T-helper 2 cell treated with Interferon-gamma antibody and Interleukin-4, amounts not matched to agents 5 μg/mL and 100 μg/mL, for 36 hours (primary cell): Measurements from ENCODE around the gene FAM13A.

ENCODE experiments used
- DNase-seq: peaks from one replicate; pipeline ENCODE4 v3.0.0; 2021; ENCODE audit warnings: low spot score
- H3K27ac Mint-ChIP-seq: one replicate; pipeline ENCODE4 v1.8.0; 2021; ENCODE audit warnings: mild to moderate bottlenecking, mixed read lengths
- H3K27me3 Mint-ChIP-seq: one replicate; pipeline ENCODE4 v1.8.0; 2021; ENCODE audit warnings: low read depth, mixed read lengths
- H3K36me3 Mint-ChIP-seq: one replicate; pipeline ENCODE4 v1.8.0; 2021; ENCODE audit warnings: low read depth, mixed read lengths
- H3K4me1 Mint-ChIP-seq: one replicate; pipeline ENCODE4 v1.8.0; 2021; ENCODE audit warnings: low read depth, mixed read lengths
- H3K4me3 Mint-ChIP-seq: one replicate; pipeline ENCODE4 v1.8.0; 2022; ENCODE audit warnings: mild to moderate bottlenecking, moderate library complexity, mixed read lengths
- H3K9me3 Mint-ChIP-seq: one replicate; pipeline ENCODE4 v1.8.0; 2021; ENCODE audit warnings: mixed read lengths

The FAM13A gene

DNA sequence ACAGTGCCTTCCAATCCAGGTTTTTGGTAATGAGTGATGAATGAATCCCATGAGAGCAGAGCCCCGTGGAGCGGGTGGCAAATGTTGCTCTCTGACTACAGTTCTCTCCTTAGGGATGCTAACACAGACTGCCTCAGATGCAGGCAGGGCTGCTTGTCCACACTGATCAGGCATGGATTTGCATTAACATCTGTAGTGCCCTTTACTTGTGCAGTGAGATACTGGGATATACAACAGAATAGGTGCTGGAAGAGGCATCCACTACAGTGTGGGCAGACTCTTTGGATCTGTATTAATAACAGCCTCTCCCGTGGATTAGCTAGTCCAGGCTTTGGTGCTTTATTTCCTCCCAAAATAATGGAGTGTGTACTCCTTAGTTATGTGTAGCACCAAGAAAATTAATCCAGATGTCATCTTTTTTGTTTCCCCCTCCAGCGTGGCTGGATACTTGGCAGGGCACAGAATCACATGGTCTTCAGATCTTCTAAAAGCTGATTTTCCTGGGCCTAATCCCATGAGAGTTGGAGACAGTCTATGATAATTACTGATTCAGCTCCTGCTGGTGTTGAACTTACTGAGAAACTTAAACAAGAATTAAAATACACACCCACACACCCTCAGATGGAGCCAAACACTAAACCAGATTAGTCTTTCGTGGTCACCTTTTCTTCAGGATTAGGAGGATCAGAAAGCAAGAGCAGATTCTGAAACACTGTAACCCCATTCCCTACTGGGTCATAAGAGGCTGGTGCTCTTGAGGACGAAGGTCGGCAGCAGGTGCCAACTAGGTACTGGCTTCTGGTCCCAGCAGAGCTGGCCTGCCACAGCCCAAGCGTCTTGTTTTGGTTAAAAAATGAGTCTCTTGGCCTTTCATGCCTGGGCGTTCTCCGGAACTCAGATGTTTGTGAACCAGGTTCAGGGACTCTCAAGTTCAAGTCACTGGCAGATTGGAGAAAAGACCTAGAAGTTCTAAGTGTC is 336.2 kb downstream of the FAM13A start:
- no peaks in the 10 kb centered on the region for H3K27me3 Mint-ChIP-seq
- peaks cover 30% of the 10 kb centered on the region for H3K9me3 Mint-ChIP-seq
- DNase-seq, result no peak
- H3K36me3 Mint-ChIP-seq, result peaks cover 31% of the 10 kb centered on the region
- no peak overlapping the region for H3K27ac Mint-ChIP-seq
- H3K4me1 Mint-ChIP-seq, result no peaks in the 10 kb centered on the region
- H3K4me3 Mint-ChIP-seq, result no peak overlapping the region

DNA sequence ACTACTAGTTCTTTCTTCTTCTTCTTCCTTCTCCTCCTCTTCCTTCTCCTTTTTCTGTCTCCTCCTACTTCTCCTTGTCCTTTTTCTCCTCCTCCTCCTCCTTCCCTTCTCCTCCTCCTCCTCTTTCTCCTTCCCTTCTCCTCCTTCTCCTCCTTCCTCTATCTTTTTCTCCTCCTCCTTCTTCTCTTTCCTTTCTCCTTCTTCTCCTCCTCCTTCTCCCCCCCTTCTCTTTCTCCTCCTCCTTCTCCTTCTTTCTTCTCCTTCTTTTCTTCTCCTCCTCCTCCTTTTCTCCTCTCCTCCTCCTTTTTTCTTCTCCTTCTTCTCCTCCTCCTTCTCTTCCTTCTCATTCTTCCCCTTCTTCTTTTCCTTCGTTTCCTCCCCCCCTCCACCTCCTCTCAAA is 337.6 kb downstream of the FAM13A start:
- H3K27me3 Mint-ChIP-seq, result no peaks in the 10 kb centered on the region
- no peak for DNase-seq
- no peak overlapping the region for H3K27ac Mint-ChIP-seq
- H3K4me1 Mint-ChIP-seq, result no peaks in the 10 kb centered on the region
- H3K4me3 Mint-ChIP-seq, result no peak overlapping the region
- peaks cover 35% of the 10 kb centered on the region for H3K9me3 Mint-ChIP-seq
- H3K36me3 Mint-ChIP-seq, result peaks cover 42% of the 10 kb centered on the region

DNA sequence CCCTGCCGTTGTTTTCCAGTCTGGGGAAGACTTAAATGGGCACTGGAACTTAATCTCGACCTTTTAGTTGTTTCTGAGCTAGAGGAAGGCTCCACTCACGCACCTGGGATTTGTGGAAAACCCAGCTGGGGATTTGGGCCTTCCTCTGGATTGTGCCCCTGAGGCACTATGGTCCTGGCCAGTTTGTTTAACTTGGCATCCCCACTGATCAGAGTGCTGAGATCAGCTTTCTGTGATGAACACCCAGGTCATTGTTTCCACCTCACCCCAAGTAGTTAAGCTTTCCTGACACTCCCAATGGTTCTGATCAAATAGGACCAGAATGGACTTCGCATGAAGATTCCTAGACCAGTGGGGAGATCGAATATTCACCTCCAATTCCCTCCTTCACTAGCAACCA is 338.9 kb downstream of the FAM13A start:
- H3K4me1 Mint-ChIP-seq, result no peaks in the 10 kb centered on the region
- H3K9me3 Mint-ChIP-seq, result peaks cover 36% of the 10 kb centered on the region
- H3K27ac Mint-ChIP-seq, result no peak overlapping the region
- H3K4me3 Mint-ChIP-seq, result no peak overlapping the region
- peaks cover 50% of the 10 kb centered on the region for H3K36me3 Mint-ChIP-seq
- no peaks in the 10 kb centered on the region for H3K27me3 Mint-ChIP-seq
- no peak for DNase-seq

DNA sequence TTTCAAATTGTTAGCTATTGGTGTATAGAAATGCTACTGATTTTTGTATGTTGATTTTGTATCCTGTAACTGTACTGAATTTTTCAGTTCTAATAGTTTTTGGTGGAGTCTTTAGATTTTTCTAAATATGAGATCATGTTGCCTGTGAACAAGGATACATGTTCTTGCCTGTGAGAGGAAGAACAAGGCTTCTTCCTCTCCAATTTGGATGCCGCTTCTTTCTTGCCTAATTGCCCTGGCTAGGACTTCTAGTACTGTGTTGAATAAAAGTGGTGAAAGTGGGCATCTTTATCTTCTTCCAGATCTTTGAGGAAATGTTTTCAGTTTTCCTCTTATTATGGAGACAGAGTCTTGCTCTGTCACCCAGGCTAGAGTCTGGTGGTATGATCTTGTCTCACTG is 343.2 kb downstream of the FAM13A start:
- Mint-ChIP-seq H3K36me3 (peaks cover 70% of the 10 kb centered on the region), H3K9me3 (peaks cover 38% of the 10 kb centered on the region), H3K4me3 (no peak overlapping the region), H3K27me3 (no peaks in the 10 kb centered on the region), H3K4me1 (no peaks in the 10 kb centered on the region), H3K27ac (no peak overlapping the region)
- DNase-seq, result no peak

DNA sequence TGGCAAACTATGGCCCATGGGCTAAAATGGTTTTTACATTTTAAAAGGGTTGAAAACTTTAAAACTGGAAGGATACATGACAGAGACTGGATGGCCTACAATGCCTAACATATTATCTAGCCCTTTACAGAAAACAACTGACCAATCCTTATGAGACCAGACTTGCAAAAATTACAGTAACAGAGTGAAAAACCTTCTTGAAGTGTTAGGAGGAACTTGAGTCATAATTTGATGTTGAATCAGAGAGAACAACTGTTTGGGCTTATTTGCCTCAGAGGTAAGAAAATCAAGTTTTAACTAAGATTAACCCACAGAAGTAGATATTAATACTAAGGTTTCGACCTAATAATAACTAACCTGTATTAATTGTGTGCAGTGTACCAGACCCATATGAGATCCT is 347.0 kb downstream of the FAM13A start:
- Mint-ChIP-seq H3K4me1 (no peaks in the 10 kb centered on the region), H3K36me3 (peaks cover 57% of the 10 kb centered on the region), H3K27ac (no peak overlapping the region), H3K9me3 (peaks cover 9% of the 10 kb centered on the region), H3K27me3 (no peaks in the 10 kb centered on the region), H3K4me3 (no peak overlapping the region)
- no peak for DNase-seq

DNA sequence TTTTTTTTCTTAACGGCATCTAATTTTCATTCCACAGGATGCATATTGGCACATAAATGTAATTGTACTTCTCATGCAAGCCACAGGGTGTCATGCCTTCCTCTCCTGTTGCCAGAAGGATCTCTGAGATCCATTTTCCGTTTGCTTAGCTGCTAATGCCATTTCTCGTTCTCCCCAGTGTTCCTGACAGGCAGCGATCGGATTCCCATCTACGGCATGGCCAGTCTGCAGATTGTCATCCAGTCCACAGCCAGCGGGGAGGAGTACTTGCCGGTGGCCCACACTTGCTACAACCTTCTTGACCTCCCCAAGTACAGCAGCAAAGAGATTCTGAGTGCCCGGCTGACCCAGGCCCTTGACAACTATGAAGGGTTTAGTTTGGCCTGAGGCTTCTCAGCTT is 350.4 kb downstream of the FAM13A start:
- Mint-ChIP-seq H3K9me3 (no peaks in the 10 kb centered on the region), H3K4me3 (no peak overlapping the region), H3K27ac (no peak overlapping the region), H3K36me3 (peaks cover 47% of the 10 kb centered on the region), H3K27me3 (no peaks in the 10 kb centered on the region), H3K4me1 (no peaks in the 10 kb centered on the region)
- DNase-seq, result no peak

DNA sequence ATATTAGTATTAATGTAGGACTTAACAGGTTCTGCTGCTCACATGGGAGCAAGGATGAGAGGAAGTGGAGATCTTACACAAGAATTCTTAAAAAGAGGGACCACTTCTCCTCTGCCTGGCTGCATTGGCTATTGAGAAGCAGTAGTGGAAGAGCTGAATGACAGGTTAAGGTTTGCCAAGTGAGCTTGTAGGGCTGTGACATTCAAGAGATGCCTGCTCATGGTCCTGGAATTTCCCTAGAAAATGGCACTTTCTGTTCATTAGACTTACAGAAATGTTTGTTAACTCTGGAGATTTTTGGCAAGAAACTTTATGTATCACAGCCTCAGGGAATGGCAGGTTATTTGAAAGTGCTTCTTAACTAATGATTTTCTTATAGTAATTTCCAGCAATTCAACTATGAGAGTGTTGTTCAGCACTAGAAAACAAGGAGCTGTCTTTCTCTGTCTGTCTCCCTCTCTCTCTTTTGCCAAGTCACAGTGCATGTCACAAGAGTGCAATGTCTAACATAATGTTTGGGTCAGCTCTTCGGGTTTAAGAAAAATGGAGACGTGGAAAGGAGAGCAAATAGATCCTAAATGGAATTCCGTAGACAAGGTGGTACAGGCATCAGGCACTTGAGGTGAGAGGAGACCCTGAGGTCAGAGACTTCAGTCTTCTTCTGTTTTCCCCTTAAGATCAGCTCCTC is 351.0 kb downstream of the FAM13A start:
- H3K27ac Mint-ChIP-seq, result no peak overlapping the region
- DNase-seq, result no peak
- no peaks in the 10 kb centered on the region for H3K4me1 Mint-ChIP-seq
- H3K36me3 Mint-ChIP-seq, result peaks cover 47% of the 10 kb centered on the region
- H3K9me3 Mint-ChIP-seq, result no peaks in the 10 kb centered on the region
- no peaks in the 10 kb centered on the region for H3K27me3 Mint-ChIP-seq
- H3K4me3 Mint-ChIP-seq, result no peak overlapping the region

DNA sequence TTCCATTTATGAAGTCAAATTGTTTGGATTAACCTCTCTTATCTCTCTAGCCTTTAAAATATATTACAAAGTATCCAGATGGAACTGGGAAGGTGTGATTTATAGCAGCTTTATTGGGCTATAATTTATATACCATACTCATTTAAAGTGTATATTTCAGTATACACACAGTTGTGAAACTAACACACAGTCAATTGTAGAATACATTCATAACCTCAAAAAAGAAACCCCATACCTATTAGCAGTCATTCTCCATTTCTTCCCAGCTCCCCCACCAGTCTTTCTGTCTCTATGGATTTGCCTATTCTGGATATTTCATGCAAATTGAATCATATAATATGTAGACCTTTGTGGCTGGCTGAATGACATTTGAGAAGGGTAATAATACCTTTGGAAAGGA is 351.8 kb downstream of the FAM13A start:
- Mint-ChIP-seq H3K4me3 (no peak overlapping the region), H3K4me1 (no peaks in the 10 kb centered on the region), H3K9me3 (no peaks in the 10 kb centered on the region), H3K27ac (no peak overlapping the region), H3K27me3 (no peaks in the 10 kb centered on the region), H3K36me3 (peaks cover 45% of the 10 kb centered on the region)
- no peak for DNase-seq

DNA sequence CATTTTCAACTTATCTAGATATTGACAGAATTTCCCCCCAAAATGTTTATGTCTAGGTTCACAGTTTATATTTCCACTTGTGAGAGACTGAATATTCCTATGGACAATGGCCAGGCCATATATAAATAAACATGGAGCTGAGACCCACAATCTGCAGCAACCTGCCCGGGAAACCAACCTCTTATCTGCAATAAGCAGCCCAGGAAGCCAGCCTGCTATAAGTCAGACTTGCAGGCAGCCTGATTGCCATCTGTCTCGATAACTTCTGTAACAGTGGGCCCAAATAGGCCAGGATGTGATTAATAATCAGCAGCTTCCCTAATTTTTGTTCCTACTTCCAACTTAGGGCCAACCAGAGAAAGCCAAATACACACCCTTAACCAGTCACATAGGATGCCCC is 354.2 kb downstream of the FAM13A start:
- H3K4me3 Mint-ChIP-seq, result no peak overlapping the region
- H3K27me3 Mint-ChIP-seq, result no peaks in the 10 kb centered on the region
- peaks cover 5% of the 10 kb centered on the region for H3K4me1 Mint-ChIP-seq
- no peak overlapping the region for H3K27ac Mint-ChIP-seq
- no peaks in the 10 kb centered on the region for H3K9me3 Mint-ChIP-seq
- H3K36me3 Mint-ChIP-seq, result peaks cover 38% of the 10 kb centered on the region
- no peak for DNase-seq

DNA sequence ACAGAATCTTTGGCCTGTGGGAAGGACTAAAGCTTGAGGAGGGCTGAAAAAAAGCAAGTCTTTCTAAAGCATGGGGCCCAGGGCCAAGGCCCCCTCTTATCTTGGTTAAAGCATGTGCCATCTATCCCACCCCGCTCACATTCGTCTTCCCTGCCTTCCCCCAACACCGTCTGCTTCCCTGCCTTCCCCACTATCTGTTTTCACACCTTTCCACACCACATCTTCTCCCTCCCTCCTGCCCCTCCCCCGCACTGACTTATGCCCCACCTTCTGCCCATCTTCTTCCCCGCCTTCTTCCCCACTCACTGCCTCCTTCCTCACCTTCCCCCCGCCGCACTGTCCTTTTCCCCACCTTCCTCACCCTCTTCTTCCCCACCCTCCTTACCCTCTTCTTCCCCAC is 358.5 kb downstream of the FAM13A start:
- no peaks in the 10 kb centered on the region for H3K27me3 Mint-ChIP-seq
- peaks cover 14% of the 10 kb centered on the region for H3K36me3 Mint-ChIP-seq
- H3K9me3 Mint-ChIP-seq, result no peaks in the 10 kb centered on the region
- no peak overlapping the region for H3K27ac Mint-ChIP-seq
- no peak for DNase-seq
- peaks cover 14% of the 10 kb centered on the region for H3K4me1 Mint-ChIP-seq
- no peak overlapping the region for H3K4me3 Mint-ChIP-seq

DNA sequence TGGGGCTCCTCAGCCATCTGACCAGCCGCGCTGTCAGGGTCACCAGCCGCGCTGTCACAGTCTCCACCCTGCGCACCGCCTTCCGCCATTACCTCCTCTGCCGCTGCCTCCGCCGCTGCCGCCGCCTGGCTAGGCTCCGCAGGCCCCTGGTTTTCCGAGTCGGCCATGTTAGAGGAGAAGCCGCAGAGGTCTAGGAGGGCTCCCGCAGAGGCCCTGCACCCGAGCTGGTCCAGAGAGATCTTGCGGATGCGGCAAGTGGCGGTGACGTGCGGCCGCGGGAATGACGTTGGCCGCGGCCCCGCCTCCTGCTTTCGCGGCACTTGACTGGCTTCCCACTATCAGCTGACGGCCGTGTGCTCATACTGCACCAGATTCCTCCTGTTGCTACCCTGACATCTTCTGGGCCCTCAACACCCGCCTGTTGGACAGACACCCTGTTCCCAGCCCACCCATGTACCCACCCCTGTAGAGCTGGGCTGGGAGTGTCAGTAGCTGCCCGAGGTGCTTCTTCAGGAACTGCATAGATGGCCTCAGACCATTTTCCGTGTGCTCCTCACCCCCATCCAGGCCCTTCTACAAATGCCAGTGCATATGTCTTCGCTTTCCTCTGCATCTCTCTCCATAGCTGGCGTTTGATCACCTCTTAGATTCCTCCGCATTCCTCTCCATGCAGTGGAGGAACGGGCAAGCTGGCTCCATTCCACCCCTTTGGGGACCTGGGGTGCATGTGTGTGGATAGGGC is 359.2 kb downstream of the FAM13A start, which contains the start of gene NAP1L5:
NAP1L5 (minus strand) TSS at position 242 of the 742 bp plus-strand sequence; CDS start at position 167, 75 bp downstream.
- peaks cover 14% of the 10 kb centered on the region for H3K4me1 Mint-ChIP-seq

DNA sequence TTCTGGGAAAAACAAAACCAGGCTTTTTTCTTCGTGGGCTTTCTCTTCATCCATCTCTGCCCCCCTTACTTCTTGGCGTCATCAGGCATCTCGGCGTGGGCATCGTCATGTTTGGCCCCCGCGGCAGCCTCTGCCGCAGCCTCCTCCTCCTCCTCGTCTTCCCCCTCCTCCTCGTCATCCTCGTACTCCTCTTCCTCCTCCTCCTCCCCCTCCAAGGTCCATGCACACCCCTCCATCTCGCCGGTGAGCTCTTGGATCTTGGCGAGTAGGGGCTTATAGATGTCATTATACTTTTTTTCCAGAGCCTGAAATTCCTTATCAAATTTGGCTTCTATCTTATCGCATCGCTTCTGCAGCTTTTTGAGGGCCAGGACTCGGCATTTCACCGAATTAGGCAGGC is 359.8 kb downstream of the FAM13A start:
- Mint-ChIP-seq H3K4me3 (peak overlapping the region; percentile 88), H3K27ac (peak overlapping the region; percentile 76), H3K9me3 (no peaks in the 10 kb centered on the region), H3K36me3 (peaks cover 8% of the 10 kb centered on the region), H3K27me3 (no peaks in the 10 kb centered on the region), H3K4me1 (peaks cover 14% of the 10 kb centered on the region)
- DNase-seq, result no peak

More for the DNA sequence above, 359.2 kb downstream of the FAM13A start, which contains the start of gene NAP1L5:
- H3K27me3 Mint-ChIP-seq, result no peaks in the 10 kb centered on the region
- peaks cover 12% of the 10 kb centered on the region for H3K36me3 Mint-ChIP-seq
- H3K9me3 Mint-ChIP-seq, result no peaks in the 10 kb centered on the region
- H3K4me3 Mint-ChIP-seq, result peak within 1 kb of the TSS; percentile 88
- peak within 1 kb of the TSS; percentile 76 for H3K27ac Mint-ChIP-seq
- peak; percentile 63 for DNase-seq

DNA sequence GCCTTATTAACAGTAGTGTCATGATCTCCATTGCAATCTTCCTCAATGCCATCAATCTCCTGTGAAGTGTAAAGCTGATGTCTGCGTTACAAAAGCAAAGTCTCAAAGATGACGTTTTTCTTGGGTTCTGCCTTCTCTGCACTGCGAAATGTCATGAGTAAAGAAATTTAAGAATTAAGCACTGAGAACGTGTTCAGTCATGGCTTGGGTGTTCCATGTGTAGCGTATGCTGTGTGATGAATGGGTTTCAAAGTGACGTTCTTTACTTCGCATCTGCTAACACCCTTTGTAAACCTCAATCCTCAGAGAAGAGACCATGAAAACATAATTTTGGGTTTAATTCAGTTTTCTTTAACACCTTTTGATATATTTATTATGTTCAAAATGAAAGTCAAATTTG is 360.4 kb downstream of the FAM13A start:
- H3K27ac Mint-ChIP-seq, result peak overlapping the region; percentile 56

DNA sequence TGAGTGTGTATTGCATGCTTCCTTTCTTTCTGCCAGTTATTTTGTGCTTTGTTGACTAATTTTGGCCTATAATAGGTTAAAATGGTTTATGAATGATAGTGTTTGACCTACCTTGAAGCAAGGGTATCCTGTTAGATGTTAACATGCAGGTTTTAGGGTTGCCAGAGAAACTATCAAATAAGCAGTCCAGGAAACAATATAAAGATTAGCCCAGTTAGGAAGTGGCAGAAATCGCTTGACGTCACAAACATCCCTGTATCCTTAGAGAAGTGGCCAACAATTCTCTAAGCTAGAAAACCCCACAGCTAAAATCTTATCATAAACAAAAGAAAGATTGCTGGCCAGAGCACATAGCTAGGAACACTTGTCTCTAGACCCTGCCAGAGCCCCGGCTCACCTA is 363.2 kb downstream of the FAM13A start:
- peaks cover 12% of the 10 kb centered on the region for H3K4me1 Mint-ChIP-seq
- no peak for DNase-seq
- H3K27me3 Mint-ChIP-seq, result no peaks in the 10 kb centered on the region
- peaks cover 14% of the 10 kb centered on the region for H3K36me3 Mint-ChIP-seq
- H3K4me3 Mint-ChIP-seq, result no peak overlapping the region
- no peaks in the 10 kb centered on the region for H3K9me3 Mint-ChIP-seq
- no peak overlapping the region for H3K27ac Mint-ChIP-seq

More for the DNA sequence above, 360.4 kb downstream of the FAM13A start:
- Mint-ChIP-seq H3K9me3 (no peaks in the 10 kb centered on the region), H3K36me3 (peaks cover 8% of the 10 kb centered on the region), H3K27me3 (no peaks in the 10 kb centered on the region), H3K4me3 (peak overlapping the region; percentile 88), H3K4me1 (peaks cover 14% of the 10 kb centered on the region)
- DNase-seq, result no peak
